Measurements from ENCODE around the gene PTPN3.
A peak's percentile ranks its signal among the peaks of the same experiment; 100 is the strongest.

PTPN3 gene

DNA sequence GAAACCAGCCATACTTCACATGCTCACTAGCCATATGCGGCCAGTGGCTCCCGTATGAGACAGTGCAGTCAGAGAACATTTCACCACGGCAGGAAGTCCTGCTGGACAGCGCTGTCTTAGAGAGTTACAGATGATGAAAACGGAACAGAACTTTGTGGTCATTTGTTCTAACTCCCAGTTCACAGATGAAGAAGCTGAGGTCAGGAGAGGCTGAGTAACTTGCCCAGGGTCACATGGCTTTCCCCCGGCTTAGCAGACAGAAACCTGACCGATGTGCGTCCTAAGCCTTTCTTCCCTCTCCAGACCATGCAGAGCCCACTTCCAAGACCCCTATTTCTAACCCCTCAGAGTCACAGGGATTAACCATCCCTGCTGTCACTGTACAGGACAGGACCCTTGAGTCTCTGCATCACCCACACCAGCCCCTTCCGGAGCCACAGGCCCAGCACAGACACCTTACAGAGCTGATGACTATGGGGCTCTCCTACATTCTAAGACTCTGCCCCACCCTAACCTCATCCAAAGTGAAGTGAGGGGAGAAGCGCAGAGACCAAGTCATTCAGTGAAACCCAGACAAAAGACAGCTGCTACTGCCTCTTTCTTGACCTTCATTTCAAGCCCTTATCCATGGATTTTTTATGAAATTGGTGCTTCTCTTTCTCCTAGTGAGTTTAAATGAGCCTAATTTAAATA lies 86.9 kb downstream of the PTPN3 start:
- no peak for DNase-seq (ENCODE audit: insufficient read length, low spot score)
- no peak for FAIRE-seq
- no peak for TF ChIP-seq POLR2A (IDR thresholded peaks at IDR 0.05; ENCODE audit: low read depth, low read length)

DNA sequence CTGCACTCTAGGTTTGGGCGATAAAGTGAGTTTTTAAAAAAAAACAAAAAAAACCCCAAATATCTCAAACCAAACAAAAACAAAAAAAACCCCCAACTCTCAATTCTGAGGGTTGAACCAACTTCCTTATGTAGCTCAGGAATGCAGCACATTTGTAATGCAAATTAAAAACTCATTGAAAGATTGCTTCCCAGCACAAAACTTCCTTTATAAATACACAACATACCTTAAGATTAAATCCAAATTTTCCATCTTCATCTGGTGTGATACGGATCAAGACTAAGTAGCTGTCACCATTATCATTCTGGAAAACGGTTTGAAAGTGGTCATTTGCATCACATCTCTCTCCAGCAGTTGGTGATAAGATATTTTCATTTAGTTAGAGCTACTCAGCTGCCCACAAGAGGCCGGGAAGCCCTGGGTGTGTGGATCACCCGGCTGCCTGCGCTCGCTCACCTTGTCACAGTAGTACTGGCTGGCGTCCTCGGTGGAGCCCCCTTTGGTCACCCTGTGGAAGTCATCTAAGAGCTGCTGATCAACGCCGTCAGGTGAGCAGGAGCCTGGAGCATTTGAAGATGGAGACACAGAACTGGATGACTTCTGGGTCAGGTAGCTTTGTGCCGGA lies 88.2 kb downstream of the PTPN3 start:
- no peak for DNase-seq (ENCODE audit: insufficient read length, low spot score)
- no peak for TF ChIP-seq POLR2A (IDR thresholded peaks at IDR 0.05; ENCODE audit: low read depth, low read length)

DNA sequence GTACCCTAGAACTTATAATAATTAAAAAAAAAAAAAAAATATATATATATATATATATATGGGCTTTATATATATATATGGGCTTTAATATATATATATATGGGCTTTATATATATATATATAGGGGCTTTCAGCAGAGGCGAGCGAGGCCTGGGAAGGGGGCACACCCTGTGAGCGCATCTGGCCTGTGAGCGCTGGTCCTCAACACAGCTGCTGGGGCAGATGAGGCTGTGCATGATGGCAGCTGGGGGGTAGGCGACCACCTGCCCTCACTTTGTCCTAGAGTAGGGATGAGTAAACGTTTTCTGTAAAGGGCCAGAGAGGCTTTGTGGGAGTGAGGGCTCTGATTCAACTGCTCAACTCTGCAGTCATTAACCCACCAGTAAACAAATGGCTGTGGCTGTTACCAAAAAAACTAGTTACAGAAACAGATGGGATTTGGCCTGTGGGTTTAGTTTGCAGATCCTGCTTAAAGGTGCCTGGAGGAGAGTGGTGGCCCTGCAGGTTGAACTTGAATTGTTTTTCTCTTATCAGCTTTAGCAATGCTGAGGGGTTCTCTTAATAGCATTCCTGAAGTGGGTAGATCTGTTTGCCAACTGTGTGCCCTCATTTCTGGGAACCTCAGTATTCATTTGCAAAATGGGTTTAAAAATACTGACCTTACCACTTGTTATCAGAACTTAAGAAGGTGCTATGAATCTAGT lies 89.2 kb downstream of the PTPN3 start:
- FAIRE-seq, result no peak

More for the DNA sequence above, 88.2 kb downstream of the PTPN3 start:
- FAIRE-seq, result no peak

DNA sequence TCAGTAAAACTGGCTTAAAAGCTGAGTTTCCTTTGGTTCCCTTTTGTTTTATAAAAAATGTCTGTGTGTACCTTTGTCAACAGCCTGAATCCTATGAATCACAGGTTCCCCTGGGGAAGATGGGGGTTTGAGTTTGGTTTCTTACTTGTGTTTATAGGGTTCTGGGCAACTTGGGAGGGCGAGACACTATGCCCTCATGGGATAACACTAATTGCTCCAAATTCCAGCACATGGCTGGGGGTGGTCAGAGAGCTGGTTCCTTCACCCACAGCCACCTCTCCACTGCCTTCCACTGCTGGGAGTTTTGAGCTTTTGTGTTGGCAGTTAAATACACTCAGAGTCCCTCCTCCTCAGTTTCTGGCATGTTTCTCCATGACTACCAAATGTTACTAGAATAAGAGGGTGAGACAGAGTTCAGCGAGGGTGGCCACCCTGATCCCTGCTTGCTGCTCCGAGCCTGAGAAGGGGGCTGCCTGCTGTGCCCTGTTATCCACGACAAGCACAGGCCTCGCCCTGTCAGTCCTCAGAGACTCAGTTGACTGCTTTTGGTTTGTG lies 94.3 kb downstream of the PTPN3 start:
- DNase-seq (ENCODE audit: insufficient read length, low spot score) (no peak), FAIRE-seq (no peak)
- TF ChIP-seq POLR2A (IDR thresholded peaks at IDR 0.05; ENCODE audit: low read depth, low read length), result no peak

More for the DNA sequence above, 89.2 kb downstream of the PTPN3 start:
- DNase-seq (ENCODE audit: insufficient read length, low spot score), result no peak
- TF ChIP-seq POLR2A (IDR thresholded peaks at IDR 0.05; ENCODE audit: low read depth, low read length), result no peak

DNA sequence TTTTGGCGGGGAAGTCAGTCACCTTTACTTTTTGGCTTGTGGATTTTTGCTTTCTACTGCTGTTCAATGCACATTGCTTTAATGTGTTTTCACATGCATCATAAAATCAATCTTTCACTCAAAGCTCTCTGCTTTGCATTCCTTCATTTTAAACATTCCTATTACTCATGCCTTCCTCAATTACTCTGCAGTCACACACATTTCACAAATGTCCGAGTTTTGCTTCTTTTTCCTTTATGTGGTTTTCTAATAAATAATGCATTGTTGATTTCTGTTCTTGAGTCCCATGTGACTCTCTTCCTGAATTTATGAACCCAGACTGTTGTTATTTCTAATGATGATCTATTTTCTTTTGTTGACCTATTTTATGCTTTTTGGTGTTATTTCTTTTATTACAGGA lies 95.0 kb downstream of the PTPN3 start:
- DNase-seq (ENCODE audit: insufficient read length, low spot score), result no peak
- no peak for FAIRE-seq
- TF ChIP-seq POLR2A (IDR thresholded peaks at IDR 0.05; ENCODE audit: low read depth, low read length), result no peak

DNA sequence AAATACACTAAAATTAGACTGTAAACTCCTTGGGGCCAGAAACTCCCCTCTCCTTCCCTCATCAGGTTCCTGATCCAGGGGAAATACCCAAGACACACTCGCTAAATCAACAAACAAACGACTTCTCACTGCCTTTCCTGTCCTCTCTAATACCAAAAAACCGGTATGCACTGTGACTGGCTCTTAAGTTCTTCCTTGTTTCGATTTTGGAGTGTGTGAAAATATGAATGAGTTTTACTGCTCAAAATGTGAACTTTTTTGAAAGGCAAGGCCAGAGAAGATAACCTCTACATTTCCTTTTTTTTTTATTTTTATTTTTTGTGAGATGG lies 96.2 kb downstream of the PTPN3 start:
- FAIRE-seq (no peak), DNase-seq (ENCODE audit: insufficient read length, low spot score) (no peak)
- no peak for TF ChIP-seq POLR2A (IDR thresholded peaks at IDR 0.05; ENCODE audit: low read depth, low read length)

DNA sequence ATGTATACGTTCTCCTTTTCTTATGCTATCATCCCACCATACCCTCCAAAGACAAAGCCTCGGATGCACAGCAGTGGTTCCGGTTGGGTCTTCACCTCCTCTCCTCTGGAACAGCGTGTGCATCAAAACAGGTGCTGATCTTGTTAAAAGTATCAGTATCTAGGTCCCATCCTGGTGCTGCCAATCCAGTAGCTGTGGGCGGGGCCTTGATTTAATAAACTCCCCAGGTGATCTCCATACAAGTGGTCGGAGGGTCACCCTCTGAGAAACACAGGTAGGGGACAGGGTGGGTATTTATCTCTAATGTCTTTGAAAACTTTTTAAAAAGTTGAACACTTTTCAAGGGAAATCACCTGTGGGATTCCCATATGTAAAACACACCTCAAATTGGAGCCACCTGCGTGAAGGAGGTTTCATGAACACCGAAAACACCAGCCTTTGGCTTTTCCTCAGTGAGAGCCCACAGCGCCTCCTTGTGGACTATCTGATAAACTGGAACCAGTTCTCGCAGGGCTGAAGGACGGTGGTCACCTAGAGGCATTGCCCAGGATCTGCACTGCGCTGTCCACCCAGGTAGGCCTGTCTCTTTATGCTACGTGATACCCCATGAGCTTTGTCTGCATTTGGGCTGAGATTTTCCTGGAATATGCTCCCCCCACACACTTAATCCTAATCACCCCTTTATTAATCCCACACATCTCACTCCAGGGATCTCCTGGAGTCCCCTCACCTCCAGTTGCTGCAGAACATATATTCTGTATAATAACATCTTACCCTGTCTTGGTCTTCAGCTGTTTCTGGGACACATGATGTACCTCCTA lies 96.7 kb downstream of the PTPN3 start:
- no peak for TF ChIP-seq POLR2A (IDR thresholded peaks at IDR 0.05; ENCODE audit: low read depth, low read length)
- FAIRE-seq (peak; percentile 91), DNase-seq (ENCODE audit: insufficient read length, low spot score) (peak; percentile 83)

DNA sequence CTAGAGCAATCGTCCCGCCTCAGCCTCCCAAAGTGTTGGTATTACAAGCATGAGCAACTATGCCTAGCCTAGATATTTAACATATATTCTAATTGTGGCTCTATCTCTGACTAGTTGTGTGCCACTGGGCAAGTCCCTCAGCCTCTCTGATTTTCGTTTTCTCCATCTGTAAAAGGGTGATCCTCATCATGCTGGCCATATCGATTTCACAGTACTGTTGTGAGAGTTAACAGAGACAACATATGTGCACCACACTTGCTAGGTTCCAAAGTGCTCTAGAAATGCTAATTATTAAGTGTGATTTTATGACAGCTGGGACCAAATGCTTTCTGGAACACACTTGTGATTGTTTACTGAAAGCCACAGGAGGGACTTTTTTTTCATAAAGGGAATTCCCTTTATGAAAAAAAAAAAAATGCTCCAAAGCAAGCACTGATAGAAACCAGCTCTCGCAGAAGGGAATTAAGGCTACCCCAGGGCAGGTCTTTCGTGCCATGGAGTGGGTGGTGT lies 98.8 kb downstream of the PTPN3 start:
- DNase-seq (ENCODE audit: insufficient read length, low spot score), result no peak
- FAIRE-seq, result no peak
- no peak for TF ChIP-seq POLR2A (IDR thresholded peaks at IDR 0.05; ENCODE audit: low read depth, low read length)

DNA sequence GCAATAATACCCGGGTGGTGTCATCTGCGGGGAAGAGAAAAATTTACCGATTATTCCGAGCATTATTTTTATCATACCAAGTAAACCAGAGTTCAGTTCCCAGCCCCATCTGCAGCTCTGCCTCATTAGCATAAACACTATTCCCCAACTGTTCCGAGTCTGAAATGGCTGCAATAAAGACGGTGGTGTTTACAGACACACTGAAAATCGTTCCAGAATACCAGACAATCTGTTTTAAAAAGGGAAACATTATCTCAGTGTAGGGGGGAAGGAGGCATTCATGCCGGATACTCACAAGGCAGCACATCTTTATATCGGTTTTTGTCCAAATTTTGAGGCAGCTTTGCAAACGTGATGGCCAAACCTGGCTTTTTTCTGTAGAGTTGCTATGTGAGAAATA lies 106.9 kb downstream of the PTPN3 start:
- FAIRE-seq, result no peak
- no peak for DNase-seq (ENCODE audit: insufficient read length, low spot score)
- no peak for TF ChIP-seq POLR2A (IDR thresholded peaks at IDR 0.05; ENCODE audit: low read depth, low read length)

DNA sequence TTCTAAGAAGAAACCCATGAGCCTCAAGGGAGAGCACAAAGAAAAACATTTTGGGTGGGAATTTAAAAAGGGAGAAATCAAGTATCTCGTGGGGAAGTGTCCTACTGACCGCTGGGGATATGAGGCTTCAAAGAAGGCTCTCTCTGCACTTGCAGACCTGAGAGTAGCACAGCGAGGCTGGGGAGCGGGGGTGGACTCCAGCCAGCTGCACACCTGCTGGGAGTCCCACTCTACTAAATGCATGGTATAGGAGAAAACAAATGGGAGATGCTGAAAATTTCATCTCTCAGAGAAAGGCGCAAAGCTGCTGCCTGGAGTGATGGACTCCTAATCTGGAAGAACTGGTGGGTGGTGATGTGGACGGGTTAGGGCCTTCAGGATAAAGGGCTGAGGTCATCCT lies 110.3 kb downstream of the PTPN3 start:
- no peak for TF ChIP-seq POLR2A (IDR thresholded peaks at IDR 0.05; ENCODE audit: low read depth, low read length)
- DNase-seq (ENCODE audit: insufficient read length, low spot score), result no peak
- FAIRE-seq, result no peak

DNA sequence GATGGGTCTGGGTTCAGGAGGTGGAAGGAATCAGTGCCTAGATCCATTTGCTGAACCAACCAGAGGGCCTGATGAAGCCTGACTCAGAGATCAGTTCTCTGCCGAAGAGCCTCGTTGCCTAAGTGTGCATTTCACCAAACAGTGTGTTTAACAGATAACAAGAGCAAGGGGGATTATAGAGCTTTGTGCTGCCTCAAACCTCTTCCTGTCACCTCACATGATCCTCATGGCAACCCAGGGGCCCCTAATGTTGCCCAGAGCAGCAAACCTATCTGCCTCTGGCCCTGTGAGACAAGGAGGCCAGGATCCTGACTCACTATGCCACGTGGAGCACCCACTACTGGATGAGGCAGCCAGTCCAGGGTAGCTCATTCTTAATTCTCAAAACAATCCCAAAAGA lies 110.9 kb downstream of the PTPN3 start:
- DNase-seq (ENCODE audit: insufficient read length, low spot score) (no peak), FAIRE-seq (no peak)
- no peak for TF ChIP-seq POLR2A (IDR thresholded peaks at IDR 0.05; ENCODE audit: low read depth, low read length)

DNA sequence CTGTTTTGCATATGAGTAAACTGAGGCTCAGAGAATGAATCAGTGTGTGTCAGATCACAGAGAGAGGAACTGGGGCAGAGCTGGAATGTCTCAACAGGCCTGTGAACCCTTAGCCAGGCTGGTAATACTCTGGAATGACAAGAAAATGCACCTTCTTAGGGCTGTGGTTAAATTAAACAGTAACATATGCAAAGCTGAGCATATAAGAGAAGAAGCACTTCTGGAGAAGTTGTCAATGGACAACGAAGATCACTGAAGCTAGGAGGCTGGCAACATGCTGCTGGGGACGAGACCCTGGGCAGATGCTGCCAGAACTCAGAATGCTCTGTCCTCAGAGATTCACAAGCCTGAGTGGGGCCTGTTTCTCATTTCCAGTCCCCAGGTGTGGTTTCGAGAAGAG lies 112.6 kb downstream of the PTPN3 start:
- no peak for DNase-seq (ENCODE audit: insufficient read length, low spot score)
- no peak for TF ChIP-seq POLR2A (IDR thresholded peaks at IDR 0.05; ENCODE audit: low read depth, low read length)
- no peak for FAIRE-seq

DNA sequence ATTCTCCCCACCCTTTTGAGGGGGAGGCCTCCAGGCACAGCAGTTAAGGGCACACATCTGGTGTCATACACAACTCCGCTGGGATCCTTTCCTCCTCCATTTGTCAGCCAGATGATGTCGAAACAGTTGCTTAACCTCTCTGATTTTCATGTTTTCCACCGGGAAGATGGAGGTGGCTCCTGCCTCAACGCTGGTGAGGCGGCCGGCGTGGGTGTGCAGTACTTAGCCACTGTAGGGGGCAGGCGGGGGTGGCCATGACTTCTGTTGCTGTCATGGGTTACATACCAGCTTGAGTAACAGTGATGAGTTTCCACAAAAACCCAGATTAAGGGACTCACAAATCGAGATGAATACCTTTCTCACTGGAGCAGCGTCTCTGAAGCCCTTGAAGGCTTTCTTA lies 114.2 kb downstream of the PTPN3 start:
- TF ChIP-seq POLR2A (IDR thresholded peaks at IDR 0.05; ENCODE audit: low read depth, low read length), result no peak
- no peak for DNase-seq (ENCODE audit: insufficient read length, low spot score)
- no peak for FAIRE-seq

DNA sequence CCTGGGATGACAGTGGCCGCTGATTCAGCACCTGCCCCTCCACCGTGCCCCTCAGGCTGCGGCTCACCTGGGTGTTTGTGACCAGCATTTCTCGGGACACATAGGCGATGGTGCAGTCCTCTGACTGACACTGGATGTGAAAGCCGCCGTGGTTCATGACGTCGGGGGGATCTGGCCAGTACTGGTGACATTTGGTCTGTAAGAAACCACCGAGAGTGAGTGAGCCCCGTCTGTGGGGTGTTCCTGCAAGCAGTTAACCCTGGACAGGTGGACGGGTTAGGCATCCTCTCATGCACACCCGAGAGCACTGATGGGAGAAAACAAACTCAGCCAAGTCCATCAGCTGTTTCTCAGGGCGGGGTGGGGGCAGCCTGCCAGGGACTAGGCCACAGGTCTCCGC lies 114.8 kb downstream of the PTPN3 start:
- DNase-seq (ENCODE audit: insufficient read length, low spot score) (no peak), FAIRE-seq (no peak)

More for the DNA sequence above, 114.8 kb downstream of the PTPN3 start:
- TF ChIP-seq POLR2A (IDR thresholded peaks at IDR 0.05; ENCODE audit: low read depth, low read length), result no peak

All from H54 (cell line).